Neural cell (in vitro differentiated cells): Measurements from ENCODE around the gene TMOD3. TPM values are rescaled to one million over a fixed set of nuclear protein-coding genes. Genes with fewer than 3 reads are reported as not detected.

ENCODE experiments used
- H2AFZ ChIP-seq: fragments of 200-600, 300-800 bp; sonication (generic), shearing (Covaris generic); 2 replicates; pipeline ENCODE4 v1.6.0; 2014; ENCODE audit warnings: low read depth, mild to moderate bottlenecking, antibody characterized with exemption, low read length, moderate library complexity
- H3F3A ChIP-seq: fragments of 200-600 bp; shearing (Covaris generic); 2 replicates; pipeline ENCODE4 v1.6.1; 2016; ENCODE audit warnings: mild to moderate bottlenecking, moderate library complexity, mixed read lengths, antibody characterized with exemption, low read length; ENCODE audit not compliant: insufficient read depth, poor library complexity, severe bottlenecking
- H3K27ac ChIP-seq: fragments of 200-600, 300-800 bp; sonication (generic), shearing (Covaris generic); 2 replicates; pipeline ENCODE4 v1.5.1; 2014; ENCODE audit warnings: mild to moderate bottlenecking, low read length, moderate library complexity
- H3K27me3 ChIP-seq: fragments of 300-800, 200-600 bp; sonication (generic), shearing (Covaris generic); 2 replicates; pipeline ENCODE4 v1.6.0; 2014; ENCODE audit warnings: mild to moderate bottlenecking, low read depth, low read length, moderate library complexity; ENCODE audit not compliant: insufficient read depth
- H3K36me3 ChIP-seq: fragments of 300-800, 200-600 bp; sonication (generic), shearing (Covaris generic); 2 replicates; pipeline ENCODE4 v1.5.1; 2014; ENCODE audit warnings: mild to moderate bottlenecking, antibody characterized with exemption, low read length, moderate library complexity; ENCODE audit not compliant: insufficient read depth
- H3K4me2 ChIP-seq: fragments of 300-800, 200-600 bp; sonication (generic), shearing (Covaris generic); 2 replicates; pipeline ENCODE4 v1.6.0; 2014; ENCODE audit warnings: mild to moderate bottlenecking, low read length
- H3K4me3 ChIP-seq: fragments of 300-800, 200-600 bp; sonication (generic), shearing (Covaris generic); 2 replicates; pipeline ENCODE4 v1.5.1; 2014; ENCODE audit warnings: mild to moderate bottlenecking, low read length, moderate library complexity
- H3K79me2 ChIP-seq: fragments of 200-600 bp; shearing (Covaris generic); replicated peaks from 2 replicates; pipeline ENCODE4 v1.6.0; 2014; ENCODE audit warnings: mild to moderate bottlenecking, low read length, moderate library complexity; ENCODE audit not compliant: insufficient read depth
- H3K9ac ChIP-seq: fragments of 300-800, 200-600 bp; sonication (generic), shearing (Covaris generic); 2 replicates; pipeline ENCODE4 v1.6.1; 2016; ENCODE audit warnings: mild to moderate bottlenecking, low read length, mixed read lengths
- H3K9me2 ChIP-seq: fragments of 200-600 bp; shearing (Covaris generic); 2 replicates; pipeline ENCODE4 v1.6.1; 2016; ENCODE audit warnings: mild to moderate bottlenecking, low read length, mixed read lengths; ENCODE audit not compliant: insufficient read depth
- H3K9me3 ChIP-seq: fragments of 200-600, 300-800 bp; sonication (generic), shearing (Covaris generic); 2 replicates; pipeline ENCODE4 v1.6.1; 2016; ENCODE audit warnings: mild to moderate bottlenecking, mixed run types, low read length, moderate library complexity, mixed read lengths
- H4K20me1 ChIP-seq: fragments of 200-600 bp; shearing (Covaris generic); 2 replicates; pipeline ENCODE4 v1.6.1; 2016; ENCODE audit warnings: mild to moderate bottlenecking, mixed run types; ENCODE audit not compliant: insufficient read depth
- EP300 ChIP-seq: fragments of 450-650 bp; conservative IDR thresholded peaks from 2 replicates; pipeline ENCODE4 v1.6.1; 2014; ENCODE audit warnings: antibody characterized with exemption, mild to moderate bottlenecking, moderate library complexity; ENCODE audit not compliant: poor library complexity, severe bottlenecking
- EZH2 ChIP-seq: fragments of 200-600, 300-800 bp; shearing (Covaris generic), sonication (generic); IDR thresholded peaks from 2 replicates; pipeline ENCODE4 v1.6.1; 2014; ENCODE audit warnings: antibody characterized with exemption, low read length, borderline replicate concordance, mild to moderate bottlenecking; ENCODE audit not compliant: insufficient read depth, poor library complexity, severe bottlenecking
- MXI1 ChIP-seq: fragments of 450-650 bp; conservative IDR thresholded peaks from 2 replicates; pipeline ENCODE4 v1.6.1; 2014; ENCODE audit warnings: antibody characterized with exemption, mild to moderate bottlenecking; ENCODE audit not compliant: poor library complexity, severe bottlenecking
- POLR2AphosphoS5 ChIP-seq: IDR thresholded peaks from 2 replicates; pipeline ENCODE4 v1.6.1; 2012
- RAD21 ChIP-seq: fragments of 450-650 bp; conservative IDR thresholded peaks from 2 replicates; pipeline ENCODE4 v1.6.1; 2014; ENCODE audit warnings: antibody characterized with exemption, mild to moderate bottlenecking, moderate library complexity
- SMC3 ChIP-seq: fragments of 450-650 bp; conservative IDR thresholded peaks from 2 replicates; pipeline ENCODE4 v1.6.1; 2014; ENCODE audit warnings: antibody characterized with exemption, mild to moderate bottlenecking, moderate library complexity; ENCODE audit not compliant: poor library complexity
- TAF1 ChIP-seq: IDR thresholded peaks from 2 replicates; pipeline ENCODE4 v1.6.1; 2012; ENCODE audit warnings: low read depth
- polyA plus RNA-seq: library from polyadenylated mRNA; depleted of rRNA; stranded (reverse); fragments of >200 nt; gene quantifications from 2 replicates; pipeline ENCODE4 v1.2.3, GENCODE V29; 2014
- TF ChIP-seq, protein P1 (sequence below): fragments of 450-650 bp; IDR thresholded peaks from 2 replicates; pipeline ENCODE4 v1.5.1; 2014; ENCODE audit warnings: antibody characterized with exemption, mild to moderate bottlenecking, moderate library complexity; ENCODE audit not compliant: poor library complexity, severe bottlenecking
- TF ChIP-seq, protein P2 (sequence below): IDR thresholded peaks from 2 replicates; pipeline ENCODE4 v1.6.1; 2012; ENCODE audit warnings: borderline replicate concordance

TMOD3 gene
- polyA plus RNA-seq, 1 donor from 2014 or later: 12.6 TPM

DNA sequence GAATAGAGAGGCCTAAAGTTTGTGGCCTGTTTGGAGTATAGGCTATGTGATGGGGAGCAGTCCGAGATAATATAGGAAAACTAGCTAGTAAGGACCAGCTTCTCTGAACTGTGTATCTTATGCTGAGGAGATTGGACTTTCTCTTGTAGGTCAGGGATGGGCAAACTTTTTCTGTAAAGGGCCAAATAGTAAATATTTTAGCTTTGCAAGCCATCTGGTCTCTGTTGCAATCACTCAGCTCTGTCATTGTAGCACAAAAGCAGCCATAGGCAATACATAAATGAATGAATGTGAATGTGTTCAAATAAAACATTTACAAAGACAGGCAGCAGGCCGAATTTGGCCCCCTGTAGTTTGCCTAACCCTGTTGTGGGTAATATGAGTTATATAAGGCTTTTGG, 24.5 kb downstream of the TMOD3 start:
- Histone ChIP-seq H3K27me3 (no peaks in the 10 kb centered on the region), H3K27ac (no peak overlapping the region), H3K4me3 (no peak overlapping the region), H2AFZ (no peak overlapping the region), H3K79me2 (no peaks in the 10 kb centered on the region), H3F3A (no peaks in the 10 kb centered on the region), H3K36me3 (no peaks in the 10 kb centered on the region), H3K9me2 (no peaks in the 10 kb centered on the region), H3K4me2 (no peak overlapping the region), H3K9me3 (no peaks in the 10 kb centered on the region), H3K9ac (no peak overlapping the region), H4K20me1 (no peaks in the 10 kb centered on the region)
- TF ChIP-seq EZH2: no peak
- TF ChIP-seq, protein P1, sequence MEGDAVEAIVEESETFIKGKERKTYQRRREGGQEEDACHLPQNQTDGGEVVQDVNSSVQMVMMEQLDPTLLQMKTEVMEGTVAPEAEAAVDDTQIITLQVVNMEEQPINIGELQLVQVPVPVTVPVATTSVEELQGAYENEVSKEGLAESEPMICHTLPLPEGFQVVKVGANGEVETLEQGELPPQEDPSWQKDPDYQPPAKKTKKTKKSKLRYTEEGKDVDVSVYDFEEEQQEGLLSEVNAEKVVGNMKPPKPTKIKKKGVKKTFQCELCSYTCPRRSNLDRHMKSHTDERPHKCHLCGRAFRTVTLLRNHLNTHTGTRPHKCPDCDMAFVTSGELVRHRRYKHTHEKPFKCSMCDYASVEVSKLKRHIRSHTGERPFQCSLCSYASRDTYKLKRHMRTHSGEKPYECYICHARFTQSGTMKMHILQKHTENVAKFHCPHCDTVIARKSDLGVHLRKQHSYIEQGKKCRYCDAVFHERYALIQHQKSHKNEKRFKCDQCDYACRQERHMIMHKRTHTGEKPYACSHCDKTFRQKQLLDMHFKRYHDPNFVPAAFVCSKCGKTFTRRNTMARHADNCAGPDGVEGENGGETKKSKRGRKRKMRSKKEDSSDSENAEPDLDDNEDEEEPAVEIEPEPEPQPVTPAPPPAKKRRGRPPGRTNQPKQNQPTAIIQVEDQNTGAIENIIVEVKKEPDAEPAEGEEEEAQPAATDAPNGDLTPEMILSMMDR: no peak
- TF ChIP-seq EP300: no peak
- no peak for TF ChIP-seq MXI1
- no peak for TF ChIP-seq POLR2AphosphoS5
- no peak for TF ChIP-seq SMC3
- TF ChIP-seq, protein P2, sequence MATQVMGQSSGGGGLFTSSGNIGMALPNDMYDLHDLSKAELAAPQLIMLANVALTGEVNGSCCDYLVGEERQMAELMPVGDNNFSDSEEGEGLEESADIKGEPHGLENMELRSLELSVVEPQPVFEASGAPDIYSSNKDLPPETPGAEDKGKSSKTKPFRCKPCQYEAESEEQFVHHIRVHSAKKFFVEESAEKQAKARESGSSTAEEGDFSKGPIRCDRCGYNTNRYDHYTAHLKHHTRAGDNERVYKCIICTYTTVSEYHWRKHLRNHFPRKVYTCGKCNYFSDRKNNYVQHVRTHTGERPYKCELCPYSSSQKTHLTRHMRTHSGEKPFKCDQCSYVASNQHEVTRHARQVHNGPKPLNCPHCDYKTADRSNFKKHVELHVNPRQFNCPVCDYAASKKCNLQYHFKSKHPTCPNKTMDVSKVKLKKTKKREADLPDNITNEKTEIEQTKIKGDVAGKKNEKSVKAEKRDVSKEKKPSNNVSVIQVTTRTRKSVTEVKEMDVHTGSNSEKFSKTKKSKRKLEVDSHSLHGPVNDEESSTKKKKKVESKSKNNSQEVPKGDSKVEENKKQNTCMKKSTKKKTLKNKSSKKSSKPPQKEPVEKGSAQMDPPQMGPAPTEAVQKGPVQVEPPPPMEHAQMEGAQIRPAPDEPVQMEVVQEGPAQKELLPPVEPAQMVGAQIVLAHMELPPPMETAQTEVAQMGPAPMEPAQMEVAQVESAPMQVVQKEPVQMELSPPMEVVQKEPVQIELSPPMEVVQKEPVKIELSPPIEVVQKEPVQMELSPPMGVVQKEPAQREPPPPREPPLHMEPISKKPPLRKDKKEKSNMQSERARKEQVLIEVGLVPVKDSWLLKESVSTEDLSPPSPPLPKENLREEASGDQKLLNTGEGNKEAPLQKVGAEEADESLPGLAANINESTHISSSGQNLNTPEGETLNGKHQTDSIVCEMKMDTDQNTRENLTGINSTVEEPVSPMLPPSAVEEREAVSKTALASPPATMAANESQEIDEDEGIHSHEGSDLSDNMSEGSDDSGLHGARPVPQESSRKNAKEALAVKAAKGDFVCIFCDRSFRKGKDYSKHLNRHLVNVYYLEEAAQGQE: no peak
- TF ChIP-seq TAF1: no peak
- no peak for TF ChIP-seq RAD21

DNA sequence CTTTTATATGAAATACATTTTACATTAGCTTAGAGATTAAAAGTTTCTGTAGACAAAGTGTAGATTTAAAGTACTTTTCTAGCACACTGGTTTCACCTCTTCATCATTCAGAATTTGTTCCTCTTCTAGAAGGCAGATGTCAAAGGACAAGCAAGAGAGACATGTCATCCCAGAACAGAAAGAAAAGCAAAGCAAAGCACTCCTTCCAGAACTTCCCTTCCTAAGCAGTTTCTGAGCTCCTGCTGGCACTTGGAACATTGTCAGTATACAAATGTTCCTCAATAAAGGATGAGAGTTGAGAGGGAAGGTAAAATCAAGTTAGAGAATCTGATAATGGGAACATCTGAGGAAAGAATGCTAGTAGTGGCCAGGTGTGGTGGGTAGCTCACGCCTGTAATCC, 26.2 kb downstream of the TMOD3 start:
- no peaks in the 10 kb centered on the region for H3K27me3 ChIP-seq
- no peaks in the 10 kb centered on the region for H3K9me2 ChIP-seq
- H3K9me3 ChIP-seq: no peaks in the 10 kb centered on the region
- no peak overlapping the region for H2AFZ ChIP-seq
- no peak overlapping the region for H3K4me2 ChIP-seq
- no peaks in the 10 kb centered on the region for H3K36me3 ChIP-seq
- H3K4me3 ChIP-seq: no peak overlapping the region
- no peaks in the 10 kb centered on the region for H3F3A ChIP-seq
- H4K20me1 ChIP-seq: no peaks in the 10 kb centered on the region
- no peaks in the 10 kb centered on the region for H3K79me2 ChIP-seq
- TF ChIP-seq RAD21: no peak
- no peak for TF ChIP-seq TAF1
- TF ChIP-seq EP300: no peak
- no peak overlapping the region for H3K27ac ChIP-seq
- no peak overlapping the region for H3K9ac ChIP-seq
